Endothelial cell of umbilical vein (primary cell): Measurements from ENCODE around the gene UNC5C. TPM values are rescaled to one million over a fixed set of nuclear protein-coding genes. Genes with fewer than 3 reads are reported as not detected.

Experiments
- BruUV-seq: library from RNA; stranded (reverse); fragments of 400-500 nt; replicated peaks from 2 replicates; lab custom pipeline; 2021; lab: Mats Ljungman, UMichigan
- CTCF ChIA-PET: fragments of 300-600, 350-600 bp; sonication (Branson Sonifier 250); formaldehyde crosslinking; loops from one replicate; lab custom pipeline; 2021; ENCODE audit warnings: antibody characterized with exemption, inconsistent platforms; lab: Charles Lee
- POLR2A ChIA-PET: fragments of 300-600, 350-600 bp; sonication (Branson Sonifier 250); formaldehyde crosslinking; loops from one replicate; lab custom pipeline; 2021; ENCODE audit warnings: antibody characterized with exemption, inconsistent platforms; lab: Charles Lee
- DNase-seq: peaks from one replicate; pipeline ENCODE4 v3.0.0-alpha.2; 2011; ENCODE audit warnings: low read depth, low spot score
- FAIRE-seq: peaks from 2 replicates; lab custom pipeline; 2011; peaks lifted over from hg19 to GRCh38; lab: Jason Lieb, UNC
- H2AFZ ChIP-seq: 2 replicates; pipeline ENCODE4 v1.6.0; 2012; ENCODE audit warnings: low read depth, low read length, control low read depth, inconsistent platforms
- H3K27ac ChIP-seq: 2 replicates; pipeline ENCODE4 v1.5.1; 2011; ENCODE audit warnings: low read depth, mild to moderate bottlenecking, control low read depth, low read length, moderate library complexity; ENCODE audit not compliant: insufficient read depth
- H3K27me3 ChIP-seq, 2 experiments: 2 replicates each; pipeline versions ENCODE4 v1.6.0 to v1.6.1; 2011; ENCODE audit warnings: low read length in 2 of 2, mixed read lengths in 1 of 2; ENCODE audit not compliant: control insufficient read depth in 2 of 2, insufficient read depth in 2 of 2
- H3K36me3 ChIP-seq, 2 experiments: 2 replicates in 1 of 2; 3 replicates in 1 of 2; pipeline ENCODE4 v1.5.1; 2011; ENCODE audit warnings: low read length in 2 of 2, mild to moderate bottlenecking in 1 of 2, moderate library complexity in 1 of 2; ENCODE audit not compliant: control insufficient read depth in 2 of 2, insufficient read depth in 2 of 2; ENCODE audit errors: extremely low read depth in 1 of 2
- H3K4me1 ChIP-seq: 3 replicates; pipeline ENCODE4 v1.5.1; 2011; ENCODE audit warnings: mild to moderate bottlenecking, low read length; ENCODE audit not compliant: control insufficient read depth, insufficient read depth; ENCODE audit errors: extremely low read depth
- H3K4me2 ChIP-seq: 2 replicates; pipeline ENCODE4 v1.6.1; 2011; ENCODE audit warnings: low read length, control low read depth, mixed read lengths; ENCODE audit not compliant: insufficient read depth
- H3K4me3 ChIP-seq, 3 experiments: fragments of 200-600 bp in 1 of 3; sonication (generic), shearing (Covaris generic) in 1 of 3; replicated peaks in 1 of 3; 2 replicates each; pipeline ENCODE4 v1.5.1; 2011 to 2016; ENCODE audit warnings: control low read depth in 3 of 3, low read length in 3 of 3, mild to moderate bottlenecking in 2 of 3, inconsistent platforms in 1 of 3, low read depth in 1 of 3, moderate library complexity in 1 of 3; ENCODE audit not compliant: insufficient read depth in 1 of 3
- H3K79me2 ChIP-seq: 2 replicates; pipeline ENCODE4 v1.6.0; 2012; ENCODE audit warnings: low read length, inconsistent platforms; ENCODE audit not compliant: control insufficient read depth, insufficient read depth
- H3K9ac ChIP-seq: replicated peaks from 2 replicates; pipeline ENCODE3; 2011; ENCODE audit warnings: low read length, control low read depth; ENCODE audit not compliant: insufficient read depth; ENCODE audit errors: extremely low read depth
- H3K9me1 ChIP-seq: replicated peaks from 3 replicates; pipeline ENCODE4 v1.6.0; 2011; ENCODE audit warnings: mild to moderate bottlenecking, low read length; ENCODE audit not compliant: control insufficient read depth, insufficient read depth; ENCODE audit errors: extremely low read depth
- H3K9me3 ChIP-seq: replicated peaks from 2 replicates; pipeline ENCODE4 v1.5.1; 2012; ENCODE audit warnings: low read length, inconsistent platforms; ENCODE audit not compliant: control insufficient read depth, insufficient read depth
- H4K20me1 ChIP-seq: replicated peaks from 2 replicates; pipeline ENCODE3; 2011; ENCODE audit warnings: mild to moderate bottlenecking, low read length; ENCODE audit not compliant: control insufficient read depth, insufficient read depth; ENCODE audit errors: extremely low read depth
- EZH2 ChIP-seq: IDR thresholded peaks from 2 replicates; pipeline ENCODE4 v1.6.1; 2012; ENCODE audit warnings: borderline replicate concordance, low read depth, mild to moderate bottlenecking, moderate library complexity, low read length, inconsistent platforms; ENCODE audit not compliant: severe bottlenecking
- FOS ChIP-seq: IDR thresholded peaks from 2 replicates; pipeline ENCODE4 v1.6.1; 2011; ENCODE audit warnings: mild to moderate bottlenecking, low read length, moderate library complexity, borderline replicate concordance; ENCODE audit not compliant: insufficient read depth
- GATA2 ChIP-seq: IDR thresholded peaks from 2 replicates; pipeline ENCODE4 v1.7.0; 2011; ENCODE audit warnings: low read depth, mild to moderate bottlenecking, moderate library complexity, mixed read lengths, low read length; ENCODE audit not compliant: insufficient read length, insufficient read depth
- JUN ChIP-seq: IDR thresholded peaks from 2 replicates; pipeline ENCODE4 v1.6.1; 2011; ENCODE audit warnings: borderline replicate concordance, low read depth; ENCODE audit not compliant: insufficient read length, insufficient read depth
- MYC ChIP-seq: IDR thresholded peaks from one replicate; pipeline ENCODE4 v1.6.1; 2011; ENCODE audit warnings: mild to moderate bottlenecking, low read depth, low read length
- POLR2A ChIP-seq: IDR thresholded peaks from 2 replicates; pipeline ENCODE4 v1.6.1; 2012; ENCODE audit warnings: low read depth, mild to moderate bottlenecking, control low read depth, low read length
- POLR2AphosphoS5 ChIP-seq: IDR thresholded peaks from 2 replicates; pipeline ENCODE4 v1.6.1; 2012; ENCODE audit warnings: low read depth, mild to moderate bottlenecking, control low read depth, low read length, moderate library complexity; ENCODE audit not compliant: insufficient read depth
- dilution Hi-C: fragments of 300-500 bp; cut with MboI; formaldehyde crosslinking; loops from one replicate; pipeline ENCODE4 v1.15.0; 2019; ENCODE audit warnings: low sequenced_read_pairs; ENCODE audit not compliant: extremely low pct_ligation_motif_present
- intact Hi-C: fragments of 100-400 bp; cut with micrococcal nuclease; formaldehyde crosslinking; loops from one replicate; pipeline ENCODE4 v1.10.0; 2022
- polyA plus RNA-seq, 4 experiments: library from polyadenylated mRNA; depleted of rRNA in 3 of 4; stranded (reverse) in 3 of 4; unstranded in 1 of 4; fragments of >200 nt; gene quantifications; 2 replicates each; pipeline versions ENCODE4 v1.2.1 to v1.2.3, GENCODE V29; 2011 to 2012; ENCODE audit warnings: missing spikeins in 1 of 4
- total RNA-seq: library from RNA; stranded (reverse); gene quantifications from 2 replicates; pipeline ENCODE4 v1.2.3, GENCODE V29; 2021
- TF ChIP-seq, protein P1 (sequence below): IDR thresholded peaks from 2 replicates; pipeline ENCODE4 v1.6.1; 2011; ENCODE audit not compliant: insufficient read depth, insufficient read length
- TF ChIP-seq, protein P2 (sequence below), 2 donors: IDR thresholded peaks; 1 replicate in 1 of 2; 2 replicates in 1 of 2; pipeline ENCODE4 v1.5.1; 2011; ENCODE audit warnings: low read length in 2 of 2, mild to moderate bottlenecking in 2 of 2, moderate library complexity in 2 of 2, control low read depth in 1 of 2, inconsistent platforms in 1 of 2, low read depth in 1 of 2; ENCODE audit not compliant: insufficient read depth in 1 of 2; ENCODE audit errors: extremely low read depth in 1 of 2

The UNC5C gene
- total and polyA plus RNA-seq, 2 donors (not counting 3 experiments of a cell fraction or from before 2014, with no cell fraction given), result 0.44 to 0.53 TPM

DNA sequence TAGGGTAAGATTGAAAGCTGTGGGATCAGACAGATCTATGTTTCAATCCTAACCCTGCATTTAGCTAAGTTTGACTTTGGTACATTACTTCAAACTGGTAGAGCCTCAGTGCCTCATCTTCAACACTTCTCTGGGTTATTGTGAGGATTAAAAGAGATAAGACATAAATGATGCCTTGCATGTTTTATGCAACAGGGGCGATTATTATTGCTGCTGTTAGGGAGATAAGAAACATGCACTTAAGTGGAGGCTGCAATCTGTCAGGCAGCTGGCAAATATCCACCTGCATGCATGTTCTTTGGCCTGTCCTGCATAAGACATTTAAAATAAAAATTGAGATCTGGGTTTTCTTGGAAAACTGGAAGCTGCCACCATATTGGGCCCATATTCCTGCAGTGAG lies 24.6 kb downstream of the UNC5C start:
- Histone ChIP-seq H3K27me3 (no peaks in the 10 kb centered on the region), H2AFZ (no peak overlapping the region), H3K4me1 (no peaks in the 10 kb centered on the region), H3K4me3 (no peak overlapping the region), H3K9ac (no peak overlapping the region), H3K9me3 (no peaks in the 10 kb centered on the region), H3K36me3 (no peaks in the 10 kb centered on the region), H3K79me2 (no peaks in the 10 kb centered on the region), H3K9me1 (no peaks in the 10 kb centered on the region), H4K20me1 (no peaks in the 10 kb centered on the region), H3K27ac (no peak overlapping the region), H3K4me2 (no peak overlapping the region)
- FAIRE-seq (no peak), DNase-seq (no peak)
- ChIA-PET POLR2A (no interaction called here), CTCF (interaction anchor here (0.7 to 2.8 kb wide), 3 partner anchors 8 to 15 kb away, joined by 3 to 8 read pairs (median 6); no protein-coding TSS in a partner anchor)
- TF ChIP-seq MYC (no peak), POLR2AphosphoS5 (no peak), POLR2A (no peak), EZH2 (no peak), GATA2 (no peak), FOS (no peak), JUN (no peak)
- TF ChIP-seq, protein P1, sequence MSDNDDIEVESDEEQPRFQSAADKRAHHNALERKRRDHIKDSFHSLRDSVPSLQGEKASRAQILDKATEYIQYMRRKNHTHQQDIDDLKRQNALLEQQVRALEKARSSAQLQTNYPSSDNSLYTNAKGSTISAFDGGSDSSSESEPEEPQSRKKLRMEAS, result no peak
- TF ChIP-seq, protein P2, sequence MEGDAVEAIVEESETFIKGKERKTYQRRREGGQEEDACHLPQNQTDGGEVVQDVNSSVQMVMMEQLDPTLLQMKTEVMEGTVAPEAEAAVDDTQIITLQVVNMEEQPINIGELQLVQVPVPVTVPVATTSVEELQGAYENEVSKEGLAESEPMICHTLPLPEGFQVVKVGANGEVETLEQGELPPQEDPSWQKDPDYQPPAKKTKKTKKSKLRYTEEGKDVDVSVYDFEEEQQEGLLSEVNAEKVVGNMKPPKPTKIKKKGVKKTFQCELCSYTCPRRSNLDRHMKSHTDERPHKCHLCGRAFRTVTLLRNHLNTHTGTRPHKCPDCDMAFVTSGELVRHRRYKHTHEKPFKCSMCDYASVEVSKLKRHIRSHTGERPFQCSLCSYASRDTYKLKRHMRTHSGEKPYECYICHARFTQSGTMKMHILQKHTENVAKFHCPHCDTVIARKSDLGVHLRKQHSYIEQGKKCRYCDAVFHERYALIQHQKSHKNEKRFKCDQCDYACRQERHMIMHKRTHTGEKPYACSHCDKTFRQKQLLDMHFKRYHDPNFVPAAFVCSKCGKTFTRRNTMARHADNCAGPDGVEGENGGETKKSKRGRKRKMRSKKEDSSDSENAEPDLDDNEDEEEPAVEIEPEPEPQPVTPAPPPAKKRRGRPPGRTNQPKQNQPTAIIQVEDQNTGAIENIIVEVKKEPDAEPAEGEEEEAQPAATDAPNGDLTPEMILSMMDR (IDR thresholded peaks at IDR 0.05; ENCODE audit: extremely low read depth in 1 of 2, insufficient read depth in 1 of 2, low read depth in 1 of 2, low read length in 2 of 2), result no peak
- BruUV-seq, result no TSS peak
- dilution Hi-C loops, result no loop called here
- intact Hi-C loops, result no loop called here
